ENCODE data around the gene VSIG10L. TPM values are rescaled to one million over a fixed set of nuclear protein-coding genes. Genes with fewer than 3 reads are reported as not detected.

The VSIG10L gene
- total RNA-seq, 4 donors from 2014 or later, result 0.20 to 0.75 (median 0.34) TPM

DNA sequence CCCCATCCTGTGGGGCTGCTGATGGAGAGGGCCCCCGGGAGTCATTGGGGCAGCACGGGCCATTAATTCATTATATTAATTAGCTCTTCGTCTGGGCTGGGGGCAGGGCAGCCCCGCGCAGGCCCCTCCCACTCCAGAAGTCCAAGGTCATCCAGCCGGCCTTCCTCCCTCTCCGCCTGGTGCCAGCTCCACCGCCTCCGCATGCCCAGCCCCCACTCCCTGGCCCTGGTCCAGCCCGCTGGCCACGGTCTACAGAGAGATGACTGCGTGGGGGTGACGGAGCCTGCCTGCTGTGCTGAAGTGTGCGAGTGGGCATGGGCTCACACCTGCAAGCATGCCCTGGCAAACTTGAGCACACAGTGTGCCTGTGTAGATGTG lies 21.7 kb downstream of the VSIG10L start:
- ATAC-seq (no peak), DNase-seq (no peak)
- in situ Hi-C loops (cut with MboI; ENCODE audit: low sequenced_read_pairs in 4 of 4) (no loop called here), intact Hi-C loops (cut with DNase I; ENCODE audit: low total_unique reads) (no loop called here)
- TF ChIP-seq POLR2A (IDR thresholded peaks at IDR 0.05), result no peak
- TF ChIP-seq, protein P1, sequence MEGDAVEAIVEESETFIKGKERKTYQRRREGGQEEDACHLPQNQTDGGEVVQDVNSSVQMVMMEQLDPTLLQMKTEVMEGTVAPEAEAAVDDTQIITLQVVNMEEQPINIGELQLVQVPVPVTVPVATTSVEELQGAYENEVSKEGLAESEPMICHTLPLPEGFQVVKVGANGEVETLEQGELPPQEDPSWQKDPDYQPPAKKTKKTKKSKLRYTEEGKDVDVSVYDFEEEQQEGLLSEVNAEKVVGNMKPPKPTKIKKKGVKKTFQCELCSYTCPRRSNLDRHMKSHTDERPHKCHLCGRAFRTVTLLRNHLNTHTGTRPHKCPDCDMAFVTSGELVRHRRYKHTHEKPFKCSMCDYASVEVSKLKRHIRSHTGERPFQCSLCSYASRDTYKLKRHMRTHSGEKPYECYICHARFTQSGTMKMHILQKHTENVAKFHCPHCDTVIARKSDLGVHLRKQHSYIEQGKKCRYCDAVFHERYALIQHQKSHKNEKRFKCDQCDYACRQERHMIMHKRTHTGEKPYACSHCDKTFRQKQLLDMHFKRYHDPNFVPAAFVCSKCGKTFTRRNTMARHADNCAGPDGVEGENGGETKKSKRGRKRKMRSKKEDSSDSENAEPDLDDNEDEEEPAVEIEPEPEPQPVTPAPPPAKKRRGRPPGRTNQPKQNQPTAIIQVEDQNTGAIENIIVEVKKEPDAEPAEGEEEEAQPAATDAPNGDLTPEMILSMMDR (IDR thresholded peaks at IDR 0.05 in 4 of 5, conservative IDR thresholded peaks at IDR 0.05 in 1 of 5), result no peak
- Histone ChIP-seq H3K9me3 (no peaks in the 10 kb centered on the region), H3K27ac (no peak overlapping the region), H3K4me3 (no peak overlapping the region), H3K27me3 (peaks cover 0 to 9% (median 4%) of the 10 kb centered on the region in 3 donors), H3K36me3 (no peaks in the 10 kb centered on the region), H3K4me1 (no peaks in the 10 kb centered on the region)

DNA sequence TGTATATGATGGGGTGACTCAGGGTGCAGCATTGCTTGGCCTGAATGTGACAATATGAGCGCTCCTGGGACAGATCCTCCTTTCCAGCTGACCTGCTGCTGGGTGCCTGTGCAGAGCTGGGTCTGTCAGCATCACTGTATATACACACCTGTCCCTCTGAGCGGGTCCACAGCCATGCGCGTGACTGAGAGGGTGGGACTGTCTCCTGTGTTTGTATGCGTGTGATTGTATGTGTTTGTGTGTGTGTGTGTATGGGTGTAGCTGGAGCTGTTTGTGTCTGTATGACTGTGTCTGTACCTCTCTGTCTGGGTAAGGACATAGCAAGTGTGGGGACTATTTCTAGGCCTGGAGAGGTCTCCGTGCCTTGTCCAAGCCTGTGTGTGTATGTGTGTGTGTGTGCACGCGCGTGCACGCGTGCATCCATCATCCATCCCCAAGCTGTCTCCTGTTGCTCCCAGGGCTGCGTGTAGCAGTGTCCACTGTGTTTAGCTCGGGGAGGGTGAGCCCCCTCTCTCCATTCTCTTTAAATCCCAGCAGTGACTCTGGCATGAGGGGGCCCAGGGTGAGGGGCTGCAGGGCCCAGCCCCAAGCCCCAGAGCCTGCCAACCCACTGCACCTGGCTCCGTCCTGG lies 22.2 kb downstream of the VSIG10L start:
- intact Hi-C loops (cut with DNase I; ENCODE audit: low total_unique reads) (no loop called here), in situ Hi-C loops (cut with MboI; ENCODE audit: low sequenced_read_pairs in 4 of 4) (no loop called here)
- DNase-seq (no peak), ATAC-seq (no peak)
- TF ChIP-seq POLR2A (IDR thresholded peaks at IDR 0.05), result no peak
- TF ChIP-seq, protein P1 (IDR thresholded peaks at IDR 0.05 in 4 of 5, conservative IDR thresholded peaks at IDR 0.05 in 1 of 5), result no peak
- no peaks in the 10 kb centered on the region for H3K36me3 ChIP-seq
- no peak overlapping the region for H3K4me3 ChIP-seq
- no peak overlapping the region for H3K27ac ChIP-seq
- no peaks in the 10 kb centered on the region for H3K9me3 ChIP-seq
- H3K27me3 ChIP-seq, result peaks cover 0 to 9% (median 4%) of the 10 kb centered on the region in 3 donors
- H3K4me1 ChIP-seq, result no peaks in the 10 kb centered on the region

DNA sequence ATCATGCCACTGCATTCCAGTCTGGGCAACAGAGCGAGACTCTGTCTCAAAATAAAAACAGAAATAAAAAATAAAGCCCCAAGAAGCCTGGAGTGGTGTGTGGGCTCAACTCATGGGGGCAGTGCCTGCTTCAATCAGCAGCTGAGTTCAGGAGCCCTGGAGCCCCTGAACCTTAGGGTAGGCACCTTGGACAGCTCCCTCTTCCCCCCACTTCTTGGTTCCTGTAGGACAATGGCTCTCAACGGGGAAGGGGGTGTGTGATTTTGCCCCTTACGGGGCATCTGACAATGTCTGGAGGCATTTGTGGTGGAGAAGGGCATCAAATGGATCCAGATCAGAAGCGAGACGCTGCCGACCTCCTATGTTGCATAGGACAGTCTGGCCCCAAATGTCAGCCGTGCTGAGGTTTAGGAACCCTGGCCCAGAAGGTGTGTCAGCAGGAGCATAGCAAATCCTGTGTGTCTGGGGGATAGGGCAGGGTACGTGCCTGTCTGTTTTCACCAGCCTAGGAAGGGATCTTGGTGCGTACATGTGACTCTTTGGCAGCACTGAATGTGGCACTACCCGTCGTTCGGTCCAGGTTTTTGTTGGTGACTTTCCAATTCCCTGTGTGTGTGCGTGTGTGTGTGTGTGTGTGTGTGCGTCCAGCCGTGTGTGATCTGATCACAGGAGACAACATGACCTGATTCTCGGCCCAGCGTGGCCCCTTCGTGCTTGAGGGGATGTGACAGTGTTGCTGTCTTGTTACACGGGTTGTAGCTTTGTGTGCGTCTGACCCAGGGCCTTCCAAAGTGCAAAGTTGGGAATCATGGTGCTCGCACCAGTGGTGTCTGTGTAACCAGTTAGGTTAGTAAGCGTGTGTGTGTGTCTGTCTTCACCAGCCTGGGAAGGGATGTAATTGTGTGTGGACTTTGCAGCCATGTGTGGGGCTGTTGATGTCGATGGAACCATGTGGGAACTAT lies 23.0 kb downstream of the VSIG10L start:
- in situ Hi-C loops (cut with MboI; ENCODE audit: low sequenced_read_pairs in 4 of 4), result no loop called here
- DNase-seq (no peak), ATAC-seq (no peak)
- Histone ChIP-seq H3K27me3 (peaks cover 0 to 7% (median 0%) of the 10 kb centered on the region in 3 donors), H3K27ac (no peak overlapping the region), H3K36me3 (no peaks in the 10 kb centered on the region), H3K4me3 (no peak overlapping the region), H3K4me1 (no peaks in the 10 kb centered on the region), H3K9me3 (no peaks in the 10 kb centered on the region)
- intact Hi-C loops (cut with DNase I; ENCODE audit: low total_unique reads), result no loop called here
- no peak for TF ChIP-seq POLR2A (IDR thresholded peaks at IDR 0.05)
- TF ChIP-seq, protein P1 (IDR thresholded peaks at IDR 0.05 in 4 of 5, conservative IDR thresholded peaks at IDR 0.05 in 1 of 5), result no peak

DNA sequence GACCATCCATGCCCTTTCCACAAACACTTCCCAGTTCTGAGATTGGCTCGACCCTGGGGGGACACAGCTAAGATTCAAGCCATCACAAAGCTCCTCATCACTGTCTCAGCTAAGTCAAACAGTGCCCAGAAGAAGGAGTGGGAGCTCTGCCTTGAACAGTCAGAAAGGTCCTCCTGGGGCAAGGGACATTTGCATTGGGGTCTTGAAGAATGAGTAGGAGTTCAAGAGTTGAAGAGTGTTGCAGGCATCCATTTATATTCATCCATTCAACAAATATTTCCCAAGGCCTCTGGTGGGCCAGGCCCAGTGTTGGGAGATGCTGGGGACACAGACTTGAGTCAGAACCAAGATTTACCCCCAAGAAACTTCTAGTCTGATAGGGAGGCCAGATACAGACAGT lies 24.0 kb downstream of the VSIG10L start:
- Histone ChIP-seq H3K36me3 (no peaks in the 10 kb centered on the region), H3K9me3 (no peaks in the 10 kb centered on the region), H3K27ac (no peak overlapping the region), H3K4me3 (no peak overlapping the region), H3K4me1 (no peaks in the 10 kb centered on the region), H3K27me3 (peaks cover 0 to 5% (median 0%) of the 10 kb centered on the region in 3 donors)
- intact Hi-C loops (cut with DNase I; ENCODE audit: low total_unique reads) (no loop called here), in situ Hi-C loops (cut with MboI; ENCODE audit: low sequenced_read_pairs in 4 of 4) (no loop called here)
- DNase-seq, result no peak
- no peak for ATAC-seq
- TF ChIP-seq, protein P1 (IDR thresholded peaks at IDR 0.05 in 4 of 5, conservative IDR thresholded peaks at IDR 0.05 in 1 of 5), result no peak
- TF ChIP-seq POLR2A (IDR thresholded peaks at IDR 0.05), result no peak
